SK-N-SH (cell line): ENCODE measurements around the gene KCNIP4.

Experiments
- EP300 ChIP-seq, 2 experiments: IDR thresholded peaks; 2 replicates each; pipeline versions ENCODE4 v1.4.0 to v1.6.1; 2012; ENCODE audit warnings: borderline replicate concordance in 1 of 2, low read depth in 1 of 2, low read length in 1 of 2
- EZH2phosphoT487 ChIP-seq: fragments of 200-600 bp; sonication (generic); IDR thresholded peaks from 2 replicates; pipeline ENCODE4 v1.6.1; 2017; ENCODE audit warnings: low read depth, mixed run types, mild to moderate bottlenecking, antibody characterized with exemption, moderate library complexity, borderline replicate concordance
- FOXJ3 ChIP-seq: sonication (generic); formaldehyde crosslinking; IDR thresholded peaks from 2 replicates; pipeline ENCODE4 v1.5.1; 2020; ENCODE audit warnings: mild to moderate bottlenecking, missing genetic modification reagents
- MEF2A ChIP-seq: IDR thresholded peaks from 2 replicates; pipeline ENCODE4 v1.4.0; 2012; ENCODE audit warnings: low read depth, borderline replicate concordance
- NFIC ChIP-seq: IDR thresholded peaks from 2 replicates; pipeline ENCODE4 v1.4.0; 2012; ENCODE audit warnings: borderline replicate concordance
- NRF1 ChIP-seq: IDR thresholded peaks from 2 replicates; pipeline ENCODE4 v1.6.1; 2012; ENCODE audit warnings: low read depth, mild to moderate bottlenecking, low read length
- POLR2AphosphoS5 ChIP-seq: IDR thresholded peaks from 2 replicates; pipeline ENCODE4 v1.6.1; 2012; ENCODE audit warnings: low read depth, low read length
- TAF1 ChIP-seq: IDR thresholded peaks from 2 replicates; pipeline ENCODE4 v1.6.1; 2012; ENCODE audit warnings: low read depth, mild to moderate bottlenecking, low read length, moderate library complexity, borderline replicate concordance
- YY1 ChIP-seq: IDR thresholded peaks from 2 replicates; pipeline ENCODE4 v1.4.0; 2012; ENCODE audit warnings: low read depth, mild to moderate bottlenecking
- TF ChIP-seq, protein P1 (sequence below): IDR thresholded peaks from 2 replicates; pipeline ENCODE4 v1.6.1; 2012; ENCODE audit warnings: mild to moderate bottlenecking, low read depth, low read length, moderate library complexity
- TF ChIP-seq, protein P2 (sequence below): fragments of 200-600 bp; sonication (generic); IDR thresholded peaks from 2 replicates; pipeline ENCODE4 v1.6.1; 2017; ENCODE audit warnings: antibody characterized with exemption, mild to moderate bottlenecking, moderate library complexity
- TF ChIP-seq, protein P3 (sequence below): IDR thresholded peaks from 2 replicates; pipeline ENCODE4 v1.4.0; 2012; ENCODE audit warnings: low read depth, borderline replicate concordance
- TF ChIP-seq, protein P4 (sequence below): fragments of 150-350 bp; IDR thresholded peaks from 2 replicates; pipeline ENCODE4 v1.6.1; 2017; ENCODE audit warnings: antibody characterized with exemption, low read length, low read depth, borderline replicate concordance

DNA sequence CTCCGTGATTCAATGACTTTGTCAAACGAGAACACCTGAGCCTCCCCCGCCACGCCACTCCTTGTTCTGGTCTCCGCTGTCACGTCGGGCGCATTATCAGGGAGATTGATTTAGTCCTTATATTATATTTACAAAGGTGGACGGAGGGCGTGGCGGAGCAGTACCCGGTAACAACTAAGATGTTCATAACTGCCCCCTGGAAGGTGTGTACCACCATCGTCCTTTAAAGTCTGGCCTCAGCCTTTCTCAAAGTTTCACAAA is 964.1 kb downstream of the KCNIP4 start:
- TF ChIP-seq, protein P1, sequence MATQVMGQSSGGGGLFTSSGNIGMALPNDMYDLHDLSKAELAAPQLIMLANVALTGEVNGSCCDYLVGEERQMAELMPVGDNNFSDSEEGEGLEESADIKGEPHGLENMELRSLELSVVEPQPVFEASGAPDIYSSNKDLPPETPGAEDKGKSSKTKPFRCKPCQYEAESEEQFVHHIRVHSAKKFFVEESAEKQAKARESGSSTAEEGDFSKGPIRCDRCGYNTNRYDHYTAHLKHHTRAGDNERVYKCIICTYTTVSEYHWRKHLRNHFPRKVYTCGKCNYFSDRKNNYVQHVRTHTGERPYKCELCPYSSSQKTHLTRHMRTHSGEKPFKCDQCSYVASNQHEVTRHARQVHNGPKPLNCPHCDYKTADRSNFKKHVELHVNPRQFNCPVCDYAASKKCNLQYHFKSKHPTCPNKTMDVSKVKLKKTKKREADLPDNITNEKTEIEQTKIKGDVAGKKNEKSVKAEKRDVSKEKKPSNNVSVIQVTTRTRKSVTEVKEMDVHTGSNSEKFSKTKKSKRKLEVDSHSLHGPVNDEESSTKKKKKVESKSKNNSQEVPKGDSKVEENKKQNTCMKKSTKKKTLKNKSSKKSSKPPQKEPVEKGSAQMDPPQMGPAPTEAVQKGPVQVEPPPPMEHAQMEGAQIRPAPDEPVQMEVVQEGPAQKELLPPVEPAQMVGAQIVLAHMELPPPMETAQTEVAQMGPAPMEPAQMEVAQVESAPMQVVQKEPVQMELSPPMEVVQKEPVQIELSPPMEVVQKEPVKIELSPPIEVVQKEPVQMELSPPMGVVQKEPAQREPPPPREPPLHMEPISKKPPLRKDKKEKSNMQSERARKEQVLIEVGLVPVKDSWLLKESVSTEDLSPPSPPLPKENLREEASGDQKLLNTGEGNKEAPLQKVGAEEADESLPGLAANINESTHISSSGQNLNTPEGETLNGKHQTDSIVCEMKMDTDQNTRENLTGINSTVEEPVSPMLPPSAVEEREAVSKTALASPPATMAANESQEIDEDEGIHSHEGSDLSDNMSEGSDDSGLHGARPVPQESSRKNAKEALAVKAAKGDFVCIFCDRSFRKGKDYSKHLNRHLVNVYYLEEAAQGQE = no peak
- TF ChIP-seq EZH2phosphoT487 = no peak
- TF ChIP-seq, protein P2, sequence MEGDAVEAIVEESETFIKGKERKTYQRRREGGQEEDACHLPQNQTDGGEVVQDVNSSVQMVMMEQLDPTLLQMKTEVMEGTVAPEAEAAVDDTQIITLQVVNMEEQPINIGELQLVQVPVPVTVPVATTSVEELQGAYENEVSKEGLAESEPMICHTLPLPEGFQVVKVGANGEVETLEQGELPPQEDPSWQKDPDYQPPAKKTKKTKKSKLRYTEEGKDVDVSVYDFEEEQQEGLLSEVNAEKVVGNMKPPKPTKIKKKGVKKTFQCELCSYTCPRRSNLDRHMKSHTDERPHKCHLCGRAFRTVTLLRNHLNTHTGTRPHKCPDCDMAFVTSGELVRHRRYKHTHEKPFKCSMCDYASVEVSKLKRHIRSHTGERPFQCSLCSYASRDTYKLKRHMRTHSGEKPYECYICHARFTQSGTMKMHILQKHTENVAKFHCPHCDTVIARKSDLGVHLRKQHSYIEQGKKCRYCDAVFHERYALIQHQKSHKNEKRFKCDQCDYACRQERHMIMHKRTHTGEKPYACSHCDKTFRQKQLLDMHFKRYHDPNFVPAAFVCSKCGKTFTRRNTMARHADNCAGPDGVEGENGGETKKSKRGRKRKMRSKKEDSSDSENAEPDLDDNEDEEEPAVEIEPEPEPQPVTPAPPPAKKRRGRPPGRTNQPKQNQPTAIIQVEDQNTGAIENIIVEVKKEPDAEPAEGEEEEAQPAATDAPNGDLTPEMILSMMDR = no peak
- no peak for TF ChIP-seq MEF2A
- no peak for TF ChIP-seq TAF1
- TF ChIP-seq, protein P3, sequence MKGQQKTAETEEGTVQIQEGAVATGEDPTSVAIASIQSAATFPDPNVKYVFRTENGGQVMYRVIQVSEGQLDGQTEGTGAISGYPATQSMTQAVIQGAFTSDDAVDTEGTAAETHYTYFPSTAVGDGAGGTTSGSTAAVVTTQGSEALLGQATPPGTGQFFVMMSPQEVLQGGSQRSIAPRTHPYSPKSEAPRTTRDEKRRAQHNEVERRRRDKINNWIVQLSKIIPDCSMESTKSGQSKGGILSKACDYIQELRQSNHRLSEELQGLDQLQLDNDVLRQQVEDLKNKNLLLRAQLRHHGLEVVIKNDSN = no peak
- TF ChIP-seq FOXJ3 (CRISPR knock-in tag) = no peak
- TF ChIP-seq, protein P4, sequence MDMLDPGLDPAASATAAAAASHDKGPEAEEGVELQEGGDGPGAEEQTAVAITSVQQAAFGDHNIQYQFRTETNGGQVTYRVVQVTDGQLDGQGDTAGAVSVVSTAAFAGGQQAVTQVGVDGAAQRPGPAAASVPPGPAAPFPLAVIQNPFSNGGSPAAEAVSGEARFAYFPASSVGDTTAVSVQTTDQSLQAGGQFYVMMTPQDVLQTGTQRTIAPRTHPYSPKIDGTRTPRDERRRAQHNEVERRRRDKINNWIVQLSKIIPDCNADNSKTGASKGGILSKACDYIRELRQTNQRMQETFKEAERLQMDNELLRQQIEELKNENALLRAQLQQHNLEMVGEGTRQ = no peak
- TF ChIP-seq POLR2AphosphoS5 = no peak
- no peak for TF ChIP-seq NRF1
- no peak for TF ChIP-seq EP300 (IDR thresholded peaks at IDR 0.05; ENCODE audit: borderline replicate concordance in 1 of 2, low read depth in 1 of 2, low read length in 1 of 2)
- TF ChIP-seq YY1 = no peak
- no peak for TF ChIP-seq NFIC
